HG03575 (cell line): ENCODE measurements around the gene MAGEF1.

Experiments used
- ATAC-seq: cut with Tn5 transposase; IDR thresholded peaks from one replicate; pipeline ENCODE4 v1.9.1; 2021; ENCODE audit not compliant: unreplicated experiment, insufficient number of reproducible peaks, low FRiP score; ENCODE audit errors: extremely low read depth

MAGEF1 gene

GRCh38 chr3:184677344-184678316 lies 34.2 kb downstream of the MAGEF1 start:
- ATAC-seq: no peak

- no peak for ATAC-seq
These were observed 34.9 kb downstream of the MAGEF1 start for GRCh38 chr3:184676927-184677326.

- no peak for ATAC-seq
These were observed 37.2 kb downstream of the MAGEF1 start for GRCh38 chr3:184674626-184675025.

GRCh38 chr3:184672977-184673870 lies 38.6 kb downstream of the MAGEF1 start:
- ATAC-seq: no peak

GRCh38 chr3:184672335-184672734 lies 39.5 kb downstream of the MAGEF1 start:
- ATAC-seq: no peak

GRCh38 chr3:184670091-184670602 lies 41.7 kb downstream of the MAGEF1 start:
- no peak for ATAC-seq

- no peak for ATAC-seq
These were observed 42.3 kb downstream of the MAGEF1 start for GRCh38 chr3:184669578-184669977.

- ATAC-seq: no peak
These were observed 45.4 kb downstream of the MAGEF1 start for GRCh38 chr3:184666442-184666841.

- no peak for ATAC-seq
These were observed 46.8 kb downstream of the MAGEF1 start for GRCh38 chr3:184665101-184665500.

GRCh38 chr3:184663756-184664155 lies 48.1 kb downstream of the MAGEF1 start:
- ATAC-seq: no peak

GRCh38 chr3:184663356-184663755 lies 48.5 kb downstream of the MAGEF1 start:
- ATAC-seq: no peak

GRCh38 chr3:184662187-184662586 lies 49.7 kb downstream of the MAGEF1 start:
- ATAC-seq: no peak

GRCh38 chr3:184660931-184661330 lies 50.9 kb downstream of the MAGEF1 start:
- ATAC-seq: no peak
